H1 (cell line): ENCODE data around the gene RXFP1. TPM values are rescaled to one million over a fixed set of nuclear protein-coding genes. Genes with fewer than 3 reads are reported as not detected.

ENCODE experiments used
- polyA plus RNA-seq, 7 experiments: library from polyadenylated mRNA; depleted of rRNA in 3 of 7; stranded (reverse) in 5 of 7; unstranded in 2 of 7; fragments of >200 nt in 5 of 7; fragments of 200-250 nt in 2 of 7; gene quantifications; 1 replicate in 5 of 7; 2 replicates in 1 of 7; 4 replicates in 1 of 7; pipeline versions ENCODE4 v1.2.1 to v1.2.3, GENCODE V29; 2011 to 2013; ENCODE audit warnings: missing spikeins in 2 of 7, mixed read lengths in 2 of 7
- small RNA-seq: library from polyadenylated mRNA; stranded (forward); fragments of <200 nt; extraction: miRNeasy Mini kit (QIAGEN cat#:217004); gene quantifications from one replicate; pipeline ENCODE3, GENCODE V24; 2013; ENCODE audit not compliant: insufficient read depth
- total RNA-seq: library from RNA; stranded (reverse); fragmentation: NEBNext Ultra II Directional; extraction: Animal tissue kit (Norgen Biotek cat#: 25700); gene quantifications from 2 replicates; pipeline ENCODE4 v1.2.1, GENCODE V29; 2021

The RXFP1 gene
- total and polyA plus RNA-seq, 2 of the 8 experiments (the other 6 are each of a cell fraction or from before 2014, with no cell fraction given) = 0.14 to 0.56 TPM

Small RNA genes lying within 50 kb of the gene (small RNA-seq; reads per million reads assigned to genes)
- not detected for gene RF00012

Other genes starting within 250 kb of the RXFP1 start
- 27.3 and 28.6 TPM in 2 replicates for gene C4orf46, start 150.0 kb downstream of the RXFP1 start, total RNA-seq
- 11.8 and 19.8 TPM in 2 replicates for gene C4orf46, start 150.0 kb downstream of the RXFP1 start, polyA plus RNA-seq (2011; rRNA removed)
- gene ETFDH, start 150.4 kb downstream of the RXFP1 start, total RNA-seq = 15.7 and 16.1 TPM in 2 replicates
- 10.8 and 11.3 TPM in 2 replicates for gene ETFDH, start 150.4 kb downstream of the RXFP1 start, polyA plus RNA-seq (2011; rRNA removed)
- gene PPID, start 201.5 kb downstream of the RXFP1 start, total RNA-seq = 48.3 and 53.2 TPM in 2 replicates
- gene PPID, start 201.5 kb downstream of the RXFP1 start, polyA plus RNA-seq (2011; rRNA removed) = 20.2 and 23.3 TPM in 2 replicates
- gene FNIP2, start 247.1 kb downstream of the RXFP1 start, total RNA-seq = 13.0 and 13.4 TPM in 2 replicates
- gene FNIP2, start 247.1 kb downstream of the RXFP1 start, polyA plus RNA-seq (2011; rRNA removed) = 3.6 and 4.0 TPM in 2 replicates